ENCODE data around the gene CELF4.

The CELF4 gene

GRCh38 chr18:37565101-37565976 lies at the start of gene CELF4:
TSS of gene CELF4 (minus strand) at chr18:37565798.
- Histone ChIP-seq H3K4me3 (ENCODE audit: low read depth, low read length) (peak within 1 kb of the TSS; percentile 79), H3K9me3 (ENCODE audit: severe bottlenecking) (no peaks in the 10 kb centered on the region), H3K36me3 (no peaks in the 10 kb centered on the region; the same call in 1 of the 2 replicates), H3K27me3 (ENCODE audit: insufficient read depth, low read depth, severe bottlenecking) (peaks cover 4% of the 10 kb centered on the region), H3K27ac (peak within 1 kb of the TSS; percentile 81)
- no peak for TF ChIP-seq CTCF (IDR thresholded peaks at IDR 0.05; ENCODE audit: low read depth, low read length)
- DNase-seq = peak; percentile 53

- H3K4me3 ChIP-seq (ENCODE audit: low read depth, low read length) = no peak overlapping the region
- H3K27ac ChIP-seq = no peak overlapping the region
- no peaks in the 10 kb centered on the region for H3K9me3 ChIP-seq (ENCODE audit: severe bottlenecking)
- H3K27me3 ChIP-seq (ENCODE audit: insufficient read depth, low read depth, severe bottlenecking) = no peaks in the 10 kb centered on the region
- DNase-seq = peak; percentile 47
- H3K36me3 ChIP-seq = no peaks in the 10 kb centered on the region
- no peak for TF ChIP-seq CTCF (IDR thresholded peaks at IDR 0.05; ENCODE audit: low read depth, low read length)
Measured at GRCh38 chr18:37613253-37613565, 47.6 kb upstream of the CELF4 start.

DNA sequence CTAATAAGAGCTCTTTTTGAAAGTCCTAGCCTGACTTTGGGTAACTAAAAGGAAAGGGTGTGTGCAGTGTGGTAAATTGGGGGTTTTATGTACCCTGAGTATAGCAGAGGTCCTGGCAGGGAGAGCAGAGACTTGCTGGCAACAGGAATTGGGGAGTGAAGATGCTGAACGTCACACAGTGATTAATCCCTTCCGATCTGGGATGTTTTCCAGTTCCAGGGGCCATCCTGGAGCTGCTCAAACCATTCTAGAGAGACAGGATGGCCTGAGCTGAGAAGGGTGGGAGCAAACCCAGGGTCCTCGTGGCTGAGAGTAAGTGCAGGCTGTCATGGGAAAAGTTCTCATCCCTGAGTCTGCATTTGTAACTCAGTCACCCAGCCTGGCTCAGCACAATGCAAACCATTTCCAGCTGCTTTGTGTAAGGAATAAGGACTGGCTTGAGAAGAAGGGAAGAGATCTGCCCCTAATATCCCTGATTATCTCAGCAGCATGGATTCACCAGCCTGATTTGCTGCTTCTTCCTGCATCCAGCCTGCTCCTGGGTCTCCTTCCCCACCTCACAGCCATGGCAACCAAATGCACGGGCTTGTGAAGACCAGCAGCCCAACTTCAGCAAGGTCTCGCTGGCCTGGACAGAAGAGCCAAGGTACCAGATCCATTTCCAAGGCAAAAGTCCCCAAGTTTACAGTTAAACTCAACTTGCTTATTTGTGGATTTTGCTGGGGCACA lies 47.1 kb upstream of the CELF4 start:
- peak; percentile 48 for DNase-seq
- no peaks in the 10 kb centered on the region for H3K9me3 ChIP-seq (ENCODE audit: severe bottlenecking)
- H3K4me3 ChIP-seq (ENCODE audit: low read depth, low read length) = no peak overlapping the region
- 0 out of 2 replicates have a peak, but pooled peaks have one; percentile 3 for TF ChIP-seq CTCF (IDR thresholded peaks at IDR 0.05; ENCODE audit: low read depth, low read length)
- H3K36me3 ChIP-seq = no peaks in the 10 kb centered on the region
- no peak overlapping the region for H3K27ac ChIP-seq
- H3K27me3 ChIP-seq (ENCODE audit: insufficient read depth, low read depth, severe bottlenecking) = no peaks in the 10 kb centered on the region

DNA sequence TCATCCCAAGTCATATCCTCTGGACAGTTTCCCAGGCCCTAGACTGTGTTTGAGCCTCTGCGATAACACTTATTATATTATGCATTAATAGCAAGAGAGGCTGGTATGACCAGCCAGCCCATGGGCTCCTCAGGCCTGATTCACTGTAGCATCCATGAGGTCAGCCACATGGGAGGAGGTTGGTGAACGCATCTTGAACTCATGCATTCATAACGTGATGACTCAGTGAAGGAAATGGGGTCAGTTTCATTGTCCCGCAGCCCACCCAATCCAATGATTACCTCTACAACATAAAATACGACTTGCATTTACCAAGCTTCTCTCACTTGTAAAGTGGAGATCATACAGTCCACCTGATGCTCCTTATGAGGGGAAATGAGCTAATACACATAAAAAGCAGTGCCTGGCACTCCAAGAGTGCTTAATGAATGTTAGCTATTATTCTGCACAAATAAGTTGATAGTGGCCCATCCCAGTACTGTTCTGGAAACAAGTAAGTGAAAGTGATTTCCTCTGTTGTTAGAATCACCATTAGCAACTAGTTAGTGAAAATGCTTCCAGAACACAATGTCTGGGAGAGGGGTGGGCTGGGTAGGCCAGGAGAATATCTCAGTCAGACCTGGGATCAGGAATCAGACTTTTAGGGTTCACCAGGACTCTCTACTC lies 46.1 kb upstream of the CELF4 start:
- TF ChIP-seq CTCF (IDR thresholded peaks at IDR 0.05; ENCODE audit: low read depth, low read length) = no peak
- DNase-seq = no peak
- H3K9me3 ChIP-seq (ENCODE audit: severe bottlenecking) = no peaks in the 10 kb centered on the region
- H3K27me3 ChIP-seq (ENCODE audit: insufficient read depth, low read depth, severe bottlenecking) = no peaks in the 10 kb centered on the region
- H3K4me3 ChIP-seq (ENCODE audit: low read depth, low read length) = no peak overlapping the region
- H3K36me3 ChIP-seq = no peaks in the 10 kb centered on the region
- no peak overlapping the region for H3K27ac ChIP-seq

DNA sequence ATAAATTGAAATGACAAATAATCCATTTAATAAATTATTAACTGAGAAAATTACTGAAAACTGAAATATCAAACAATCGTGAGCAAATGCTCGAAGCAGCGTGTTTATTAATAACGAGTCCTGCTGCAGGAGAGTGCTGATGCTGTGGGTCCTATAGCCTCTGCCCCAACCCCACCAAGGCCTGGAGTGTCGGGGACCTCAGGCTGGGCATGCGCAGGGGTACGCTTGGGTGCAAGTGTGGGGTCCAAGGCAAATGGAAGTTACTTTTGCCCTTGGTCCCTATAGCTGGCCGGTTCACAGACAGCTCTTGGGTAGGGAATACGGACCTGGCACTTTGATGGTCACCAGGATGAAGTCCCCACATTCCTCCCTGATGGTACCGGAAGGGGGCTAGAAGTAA lies 43.3 kb upstream of the CELF4 start:
- Histone ChIP-seq H3K9me3 (ENCODE audit: severe bottlenecking) (no peaks in the 10 kb centered on the region), H3K4me3 (ENCODE audit: low read depth, low read length) (no peak overlapping the region), H3K27me3 (ENCODE audit: insufficient read depth, low read depth, severe bottlenecking) (no peaks in the 10 kb centered on the region), H3K27ac (no peak overlapping the region), H3K36me3 (no peaks in the 10 kb centered on the region)
- no peak for TF ChIP-seq CTCF (IDR thresholded peaks at IDR 0.05; ENCODE audit: low read depth, low read length)
- no peak for DNase-seq
